ENCODE data around the gene BMP7.
"Not testable (repeated sequence)": the region's sequence is repeated elsewhere in the genome, so short reads cannot be mapped to it uniquely, and the experiment has no call there.

Gene BMP7

GRCh38 chr20:57265997-57266290 lies 497 bp downstream of the BMP7 start:
- DNase-seq (ENCODE audit: low read depth, low spot score), result no peak

DNA sequence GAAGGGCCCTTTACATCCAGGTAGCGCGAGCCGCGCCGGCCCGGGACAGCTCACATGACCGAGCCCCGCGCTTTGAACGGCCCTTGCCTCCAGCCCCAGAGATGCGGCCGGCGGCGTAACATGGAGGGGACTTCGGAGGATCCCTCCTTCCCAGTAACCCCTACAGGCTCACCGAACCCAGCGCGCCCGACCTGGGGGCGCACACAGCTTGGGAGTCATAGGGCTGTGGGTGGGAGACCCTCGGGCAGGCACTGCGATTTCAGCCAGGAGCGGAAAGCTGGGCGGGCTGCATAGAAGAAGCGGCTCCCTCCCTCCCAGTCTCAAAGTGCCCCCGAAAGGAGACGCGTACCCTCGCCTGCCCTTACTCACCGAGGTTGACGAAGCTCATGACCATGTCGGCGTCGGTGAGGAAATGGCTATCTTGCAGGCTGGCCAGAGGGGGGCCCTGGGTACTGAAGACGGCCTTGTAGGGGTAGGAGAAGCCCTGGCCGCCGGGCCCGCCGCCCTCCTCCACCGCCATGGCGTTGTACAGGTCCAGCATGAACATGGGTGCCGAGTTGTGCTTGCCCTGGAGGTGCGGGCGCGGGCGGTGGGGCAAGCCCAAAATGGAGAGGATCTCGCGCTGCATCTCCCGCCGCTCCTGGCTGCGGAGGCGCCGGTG lies 975 bp downstream of the BMP7 start:
- DNase-seq (ENCODE audit: low read depth, low spot score), result no peak

DNA sequence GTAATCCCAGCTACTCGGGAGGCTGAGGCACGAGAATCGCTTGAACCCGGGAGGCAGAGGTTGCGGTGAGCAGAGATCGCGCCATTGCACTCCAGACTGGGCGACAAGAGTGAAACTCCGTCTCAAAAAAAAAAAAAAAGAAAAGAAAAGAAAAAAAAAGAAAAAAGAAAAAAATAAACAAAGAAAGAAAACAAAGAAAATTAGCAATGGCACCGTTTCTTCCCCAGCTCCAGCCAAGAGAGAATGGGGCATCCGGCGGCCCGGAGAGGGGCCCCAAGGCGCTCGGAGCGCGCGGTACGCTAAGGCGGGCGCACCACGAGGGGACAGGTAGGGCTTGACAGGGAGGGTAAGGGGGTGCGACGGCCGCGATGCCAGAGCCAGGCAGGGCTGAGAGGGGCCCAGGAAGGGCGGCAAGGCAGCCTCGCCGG lies 1.5 kb downstream of the BMP7 start:
- DNase-seq (ENCODE audit: low read depth, low spot score), result not testable (repeated sequence)

- no peak for DNase-seq (ENCODE audit: low read depth, low spot score)
Observed at GRCh38 chr20:57263801-57264792, 2.3 kb downstream of the BMP7 start.

DNA sequence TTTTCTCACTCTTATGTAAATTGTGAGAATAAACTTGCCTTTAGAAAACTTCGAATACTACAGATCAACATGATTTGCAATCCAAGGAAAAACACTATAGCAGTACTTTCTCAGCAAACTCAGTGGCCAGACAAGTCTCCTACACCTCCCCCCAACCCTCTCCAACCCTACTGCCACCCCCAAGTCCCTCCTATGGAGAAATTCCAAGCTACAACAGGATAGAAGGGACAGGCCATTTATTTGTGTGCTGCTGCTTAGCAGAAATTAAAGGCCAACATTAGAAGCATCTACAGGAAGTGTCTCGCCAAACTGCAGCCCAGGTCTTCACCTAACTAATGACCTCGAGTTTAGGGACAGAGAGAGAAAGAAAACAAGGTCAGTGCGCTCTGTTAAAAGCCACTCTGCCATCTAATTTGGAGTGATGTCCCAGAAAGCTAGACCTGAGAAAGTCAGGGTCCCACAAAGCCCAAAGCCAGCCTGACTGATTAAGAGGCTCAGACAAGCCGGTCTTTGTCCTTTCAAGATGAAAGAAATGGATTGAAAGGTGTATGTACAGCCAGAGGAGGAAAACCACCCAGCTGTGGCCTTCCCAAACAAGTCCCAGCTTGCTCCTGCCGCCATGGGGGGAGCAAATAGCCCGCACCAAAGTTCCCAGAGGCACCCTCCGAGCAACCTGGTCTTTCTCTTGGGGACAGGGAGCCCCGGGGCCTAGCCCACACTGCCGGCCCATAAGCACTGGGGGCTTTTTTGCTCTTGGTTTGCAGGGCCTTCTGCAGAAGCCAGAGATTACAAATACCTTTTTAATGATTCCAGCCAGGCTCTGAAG lies 3.4 kb downstream of the BMP7 start:
- no peak for DNase-seq (ENCODE audit: low read depth, low spot score)

DNA sequence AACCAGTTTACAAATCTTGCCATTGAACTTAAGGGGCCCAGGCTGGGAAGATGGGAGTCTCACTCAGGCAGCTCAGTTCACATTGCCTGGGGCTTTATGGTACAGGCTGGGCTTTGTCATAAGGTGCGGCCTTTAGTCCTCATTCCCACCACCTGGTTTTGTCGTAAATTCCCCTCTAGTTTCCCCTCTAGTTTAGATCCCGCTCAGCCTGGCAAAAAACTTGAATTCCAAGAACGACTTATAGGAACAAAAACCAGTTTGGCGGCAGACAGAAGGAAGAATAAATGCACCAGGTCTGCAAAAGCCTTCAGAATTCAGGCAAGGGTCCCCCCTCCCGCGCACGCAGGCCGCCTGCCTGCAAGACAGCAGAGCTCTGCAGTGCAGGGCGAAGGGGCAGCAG lies 4.1 kb downstream of the BMP7 start:
- no peak for DNase-seq (ENCODE audit: low read depth, low spot score)

- no peak for DNase-seq (ENCODE audit: low read depth, low spot score)
Observed at GRCh38 chr20:57261457-57262251, 4.8 kb downstream of the BMP7 start.

GRCh38 chr20:57260934-57261333 lies 5.5 kb downstream of the BMP7 start:
- DNase-seq (ENCODE audit: low read depth, low spot score), result no peak

- DNase-seq (ENCODE audit: low read depth, low spot score), result no peak
Observed at GRCh38 chr20:57259938-57260921, 6.2 kb downstream of the BMP7 start.

- DNase-seq (ENCODE audit: low read depth, low spot score), result no peak
Observed at GRCh38 chr20:57259121-57259937, 7.1 kb downstream of the BMP7 start.

GRCh38 chr20:57257701-57258453 lies 8.6 kb downstream of the BMP7 start:
- no peak for DNase-seq (ENCODE audit: low read depth, low spot score)

GRCh38 chr20:57256908-57257307 lies 9.5 kb downstream of the BMP7 start:
- DNase-seq (ENCODE audit: low read depth, low spot score), result no peak

DNA sequence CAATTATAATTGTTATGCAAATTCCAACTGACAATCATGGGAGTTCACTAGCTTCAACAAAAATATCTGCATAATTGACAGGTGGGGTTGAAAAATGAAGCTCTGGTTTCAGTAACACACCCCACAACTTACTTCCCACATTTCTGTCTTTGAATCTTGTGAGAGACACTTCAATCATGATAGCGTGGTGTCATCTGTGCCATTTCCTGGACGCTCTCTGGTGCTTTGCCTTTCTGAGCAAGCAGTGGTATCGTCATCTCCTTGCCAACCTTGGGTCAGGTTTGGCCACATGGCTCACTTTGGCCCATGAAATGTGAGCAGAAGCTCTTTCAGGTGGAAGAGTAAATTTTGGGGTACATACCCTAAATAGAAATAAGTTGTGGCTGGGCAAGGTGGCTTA lies 10.2 kb downstream of the BMP7 start:
- no peak for DNase-seq (ENCODE audit: low read depth, low spot score)

DNA sequence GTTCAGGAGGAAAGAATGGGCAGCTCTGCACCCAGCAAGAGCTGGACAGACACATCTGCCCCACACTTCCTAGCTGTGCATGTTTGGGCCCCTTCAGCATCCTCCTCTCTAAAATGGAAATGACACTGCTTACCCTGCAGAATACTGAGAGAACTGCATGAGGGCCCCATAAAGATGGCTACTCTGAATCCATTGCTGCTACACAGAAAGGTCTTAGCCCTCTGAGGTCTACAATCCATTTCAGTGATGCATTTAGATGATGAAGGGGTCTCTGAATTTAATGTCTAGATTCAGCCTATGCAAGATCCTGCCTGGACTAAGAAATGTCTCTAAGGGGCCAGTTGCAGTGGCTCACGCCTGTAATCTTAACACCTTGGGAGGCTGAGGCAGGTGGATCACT lies 11.3 kb downstream of the BMP7 start:
- no peak for DNase-seq (ENCODE audit: low read depth, low spot score)

GRCh38 chr20:57252559-57253162 lies 13.8 kb downstream of the BMP7 start:
- DNase-seq (ENCODE audit: low read depth, low spot score), result no peak

DNA sequence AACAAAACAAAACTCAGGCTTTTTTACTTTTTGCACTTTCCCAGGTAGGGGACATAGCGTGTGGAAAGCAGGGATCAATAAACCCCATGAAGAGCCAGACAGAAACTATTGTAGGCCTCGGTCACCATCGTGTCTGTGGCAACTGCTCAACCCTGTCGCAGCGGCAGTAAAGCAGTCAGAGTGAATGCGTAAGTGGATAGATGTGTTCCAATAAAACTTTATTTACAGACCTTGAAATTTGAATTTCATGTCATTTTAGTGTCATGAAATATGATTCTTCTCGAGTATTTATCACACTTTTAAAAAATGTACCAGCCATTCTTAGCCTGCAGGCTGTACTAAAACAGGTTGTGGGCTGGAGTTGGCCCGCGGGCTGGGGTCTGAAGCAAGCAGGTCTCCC lies 14.5 kb downstream of the BMP7 start:
- no peak for DNase-seq (ENCODE audit: low read depth, low spot score)

GRCh38 chr20:57251344-57251743 lies 15.1 kb downstream of the BMP7 start:
- no peak for DNase-seq (ENCODE audit: low read depth, low spot score)
